ENCODE measurements around the gene OR4N2.
"Not testable (repeated sequence)": the region's sequence is repeated elsewhere in the genome, so short reads cannot be mapped to it uniquely, and the experiment has no call there.

DNA sequence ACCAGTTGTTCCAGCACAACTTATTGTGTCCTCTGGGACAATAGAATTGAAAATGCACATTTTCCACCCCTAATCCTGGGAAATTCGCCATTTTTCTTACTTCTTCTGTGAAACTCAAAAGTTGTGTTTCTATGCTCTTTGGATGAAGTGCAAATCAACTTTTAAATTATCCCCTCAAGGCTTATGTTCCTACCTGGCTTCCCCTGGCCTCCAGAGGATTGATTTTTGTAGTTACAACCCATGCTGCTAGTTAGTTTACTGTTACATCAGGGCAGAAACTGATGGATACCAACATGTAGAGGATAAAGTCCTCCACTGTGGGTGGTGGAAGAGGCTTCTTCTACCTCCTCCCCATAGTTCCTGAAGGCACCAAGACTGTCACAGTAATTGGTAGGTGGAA is 30.4 kb upstream of the OR4N2 start, which contains the start of gene OR4M1:
- TF ChIP-seq EZH2phosphoT487 (IDR thresholded peaks at IDR 0.05; ENCODE audit: insufficient read depth, low read depth); EZH2 (IDR thresholded peaks at IDR 0.05; ENCODE audit: insufficient read depth, poor library complexity, severe bottlenecking): not testable (repeated sequence)
